Measurements from ENCODE around the gene PSENEN. TPM values are rescaled to one million over a fixed set of nuclear protein-coding genes. Genes with fewer than 3 reads are reported as not detected.
A peak's percentile ranks its signal among the peaks of the same experiment; 100 is the strongest.

The PSENEN gene
- total and polyA plus RNA-seq, 4 donors = 32.4 to 59.2 (median 35.0) TPM

- Histone ChIP-seq H3K27me3 (ENCODE audit: control insufficient read depth in 1 of 2, insufficient read depth in 2 of 2, low read length in 1 of 2) (no peaks in the 10 kb centered on the region), H3K4me1 (ENCODE audit: control insufficient read depth in 1 of 2, insufficient read depth in 2 of 2, low read length in 2 of 2) (no peaks in the 10 kb centered on the region), H3K4me3 (ENCODE audit: low read length in 2 of 2) (peak within 1 kb of the TSS; percentile 40 to 55), H3K27ac (ENCODE audit: low read depth in 1 of 2, low read length in 2 of 2) (peak within 1 kb of the TSS; percentile 86 to 97), H3K9me3 (ENCODE audit: control insufficient read depth, low read length) (no peaks in the 10 kb centered on the region), H3K36me3 (ENCODE audit: control insufficient read depth in 1 of 2, insufficient read depth in 2 of 2, low read length in 1 of 2) (peaks cover 0 to 3% of the 10 kb centered on the region in 2 donors)
- peak; percentile 65 for ATAC-seq (ENCODE audit: low FRiP score)
- DNase-seq = peak; percentile 83 to 94
- intact Hi-C loops (cut with DNase I) = no loop called here
- 2% methylated on average over 39 to 52 of the region's 52 CpGs for WGBS, 2 donors
Measured at GRCh38 chr19:35756377-35757230, 11.2 kb downstream of the PSENEN start, which contains the start of gene HSPB6. HSPB6 (minus strand) TSS chr19:35757029; CDS start chr19:35757008, 21 bp downstream.

GRCh38 chr19:35757231-35757748, 11.8 kb downstream of the PSENEN start:
- Histone ChIP-seq H3K9me3 (ENCODE audit: control insufficient read depth, low read length) (no peaks in the 10 kb centered on the region), H3K4me3 (ENCODE audit: low read length in 2 of 2) (no peak overlapping the region), H3K4me1 (ENCODE audit: control insufficient read depth in 1 of 2, insufficient read depth in 2 of 2, low read length in 2 of 2) (no peaks in the 10 kb centered on the region), H3K36me3 (ENCODE audit: control insufficient read depth in 1 of 2, insufficient read depth in 2 of 2, low read length in 1 of 2) (peaks cover 0 to 3% of the 10 kb centered on the region in 2 donors), H3K27me3 (ENCODE audit: control insufficient read depth in 1 of 2, insufficient read depth in 2 of 2, low read length in 1 of 2) (no peaks in the 10 kb centered on the region), H3K27ac (ENCODE audit: low read depth in 1 of 2, low read length in 2 of 2) (peak overlapping the region; percentile 86 to 97)
- peak; percentile 93 to 94 for DNase-seq
- intact Hi-C loops (cut with DNase I) = no loop called here
- 0 to 2% methylated on average over 19 of the region's 19 CpGs for WGBS, 2 donors
- ATAC-seq (ENCODE audit: low FRiP score) = peak; percentile 85

GRCh38 chr19:35757749-35758608, 12.5 kb downstream of the PSENEN start, which contains the start of gene PROSER3:
PROSER3 (plus strand) TSS chr19:35758176; CDS start chr19:35758216, 40 bp downstream.
- 0% methylated on average over 51 to 53 of the region's 53 CpGs for WGBS, 2 donors
- ATAC-seq (ENCODE audit: low FRiP score) (peak; percentile 92), DNase-seq (peak; percentile 99)
- peak within 1 kb of the TSS; percentile 86 to 97 for H3K27ac ChIP-seq (ENCODE audit: low read depth in 1 of 2, low read length in 2 of 2)
- H3K4me1 ChIP-seq (ENCODE audit: control insufficient read depth in 1 of 2, insufficient read depth in 2 of 2, low read length in 2 of 2) = no peaks in the 10 kb centered on the region
- H3K36me3 ChIP-seq (ENCODE audit: control insufficient read depth in 1 of 2, insufficient read depth in 2 of 2, low read length in 1 of 2) = no peaks in the 10 kb centered on the region
- peak within 1 kb of the TSS; percentile 64 to 91 for H3K4me3 ChIP-seq (ENCODE audit: low read length in 2 of 2)
- no peaks in the 10 kb centered on the region for H3K27me3 ChIP-seq (ENCODE audit: control insufficient read depth in 1 of 2, insufficient read depth in 2 of 2, low read length in 1 of 2)
- intact Hi-C loops (cut with DNase I) = no loop called here
- no peaks in the 10 kb centered on the region for H3K9me3 ChIP-seq (ENCODE audit: control insufficient read depth, low read length)

DNA sequence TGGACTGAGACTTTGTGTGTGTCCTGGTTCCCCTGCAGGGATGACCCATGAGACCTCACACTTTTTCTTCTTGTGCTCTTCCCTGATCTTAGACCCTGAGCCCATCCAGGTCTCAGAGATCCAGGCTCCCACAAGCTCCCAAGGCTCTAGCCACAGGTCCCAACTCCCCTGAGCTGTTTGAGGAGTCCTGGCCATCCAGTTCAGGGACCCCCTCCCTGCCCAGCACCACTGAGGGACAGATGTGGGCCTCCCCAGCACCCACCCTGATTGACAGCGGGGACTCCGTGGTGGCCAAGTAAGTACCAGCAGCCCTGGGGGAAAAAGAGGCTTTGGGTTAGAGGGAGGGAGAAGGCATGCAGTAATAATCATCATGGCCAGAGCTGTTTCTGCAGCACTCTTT, 14.2 kb downstream of the PSENEN start:
- intact Hi-C loops (cut with DNase I) = no loop called here
- ATAC-seq (ENCODE audit: low FRiP score) (no peak), DNase-seq (peak in 1 of 2 donors; percentile 73)
- H3K9me3 ChIP-seq (ENCODE audit: control insufficient read depth, low read length) = no peaks in the 10 kb centered on the region
- H3K27ac ChIP-seq (ENCODE audit: low read depth in 1 of 2, low read length in 2 of 2) = no peak overlapping the region
- no peak overlapping the region for H3K4me3 ChIP-seq (ENCODE audit: low read length in 2 of 2)
- no peaks in the 10 kb centered on the region for H3K36me3 ChIP-seq (ENCODE audit: control insufficient read depth in 1 of 2, insufficient read depth in 2 of 2, low read length in 1 of 2)
- no peaks in the 10 kb centered on the region for H3K27me3 ChIP-seq (ENCODE audit: control insufficient read depth in 1 of 2, insufficient read depth in 2 of 2, low read length in 1 of 2)
- H3K4me1 ChIP-seq (ENCODE audit: control insufficient read depth in 1 of 2, insufficient read depth in 2 of 2, low read length in 2 of 2) = no peaks in the 10 kb centered on the region
- 85 to 93% methylated on average over 2 of the region's 2 CpGs for WGBS, 2 donors

DNA sequence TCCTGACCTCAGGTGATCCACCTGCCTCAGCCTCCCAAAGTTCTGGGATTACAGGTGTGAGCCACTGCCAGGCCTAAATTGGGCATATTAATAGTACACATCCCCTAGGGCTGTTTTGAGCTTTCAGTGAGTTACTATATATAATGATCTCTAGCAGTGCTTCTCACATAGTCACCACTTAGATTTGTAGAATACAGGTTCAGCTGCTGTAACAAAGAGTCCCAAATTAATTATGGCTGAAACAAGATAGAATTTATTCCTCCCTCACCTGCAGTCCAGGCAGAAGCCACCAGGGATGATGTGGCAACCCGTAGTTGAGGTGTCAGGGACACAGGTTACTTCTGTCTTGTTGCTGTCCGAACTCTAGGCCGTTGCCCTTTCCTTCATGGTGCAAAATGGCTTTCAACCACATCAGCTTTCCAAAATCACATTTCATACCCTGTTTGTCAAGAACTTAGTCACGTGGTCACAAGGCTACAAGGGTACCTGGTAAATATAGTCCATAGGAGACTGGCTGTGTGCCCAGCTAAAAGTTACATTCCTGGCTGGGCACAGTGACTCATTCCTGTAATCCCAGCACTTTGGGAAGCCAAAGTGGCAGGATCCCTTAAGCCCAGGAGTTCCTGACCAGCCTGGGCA, 15.4 kb downstream of the PSENEN start:
- Histone ChIP-seq H3K4me3 (ENCODE audit: low read length in 2 of 2) (no peak overlapping the region), H3K9me3 (ENCODE audit: control insufficient read depth, low read length) (no peaks in the 10 kb centered on the region), H3K4me1 (ENCODE audit: control insufficient read depth in 1 of 2, insufficient read depth in 2 of 2, low read length in 2 of 2) (no peaks in the 10 kb centered on the region), H3K27ac (ENCODE audit: low read depth in 1 of 2, low read length in 2 of 2) (no peak overlapping the region), H3K27me3 (ENCODE audit: control insufficient read depth in 1 of 2, insufficient read depth in 2 of 2, low read length in 1 of 2) (no peaks in the 10 kb centered on the region), H3K36me3 (ENCODE audit: control insufficient read depth in 1 of 2, insufficient read depth in 2 of 2, low read length in 1 of 2) (no peaks in the 10 kb centered on the region)
- ATAC-seq (ENCODE audit: low FRiP score) (no peak), DNase-seq (no peak)
- intact Hi-C loops (cut with DNase I) = no loop called here
- WGBS, 2 donors = 74 to 79% methylated on average over 4 of the region's 4 CpGs

DNA sequence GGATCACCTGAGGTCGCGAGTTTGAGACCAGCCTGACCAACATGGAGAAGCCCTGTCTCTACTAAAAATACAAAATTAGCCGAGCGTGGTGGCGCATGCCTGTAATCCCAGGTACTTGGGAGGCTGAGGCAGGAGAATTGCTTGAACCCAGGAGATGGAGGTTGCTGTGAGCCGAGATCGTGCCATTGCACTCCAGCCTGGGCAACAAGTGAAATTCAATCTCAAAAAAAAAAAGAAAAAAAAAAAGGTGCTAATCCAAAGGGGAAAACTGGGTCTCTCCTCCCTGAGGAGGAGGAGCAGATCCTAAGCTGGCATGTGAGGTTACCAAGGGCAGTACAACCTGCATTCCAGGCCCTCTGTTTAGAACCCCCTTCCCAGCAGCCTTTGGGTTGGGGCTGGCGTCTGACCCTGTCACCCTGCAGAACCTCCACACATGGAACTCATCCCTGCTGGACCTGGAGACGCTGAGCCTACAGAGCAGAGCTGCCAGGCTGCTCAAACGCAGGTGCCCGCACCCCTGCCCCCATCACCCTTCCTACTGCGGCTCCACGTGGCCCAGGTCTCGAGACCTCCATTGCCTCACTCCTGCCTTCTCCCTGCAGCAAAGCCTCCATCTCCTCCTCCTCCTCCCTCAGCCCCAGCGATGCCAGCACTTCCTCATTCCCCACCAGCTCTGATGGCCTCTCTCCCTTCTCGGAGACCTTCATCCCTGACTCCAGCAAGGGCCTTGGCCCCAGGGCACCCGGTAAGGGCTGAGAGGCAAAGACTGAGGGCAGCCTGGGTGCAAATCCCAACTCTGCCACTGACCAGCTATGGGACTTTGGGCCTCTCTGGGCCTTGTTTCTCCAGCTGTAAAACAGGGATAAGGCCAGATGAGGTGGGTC, 19.2 kb downstream of the PSENEN start:
- WGBS, 2 donors = 92 to 94% methylated on average over 17 of the region's 17 CpGs
- H3K4me1 ChIP-seq (ENCODE audit: control insufficient read depth in 1 of 2, insufficient read depth in 2 of 2, low read length in 2 of 2) = no peaks in the 10 kb centered on the region
- no peak overlapping the region for H3K27ac ChIP-seq (ENCODE audit: low read depth in 1 of 2, low read length in 2 of 2)
- DNase-seq = no peak
- no peaks in the 10 kb centered on the region for H3K27me3 ChIP-seq (ENCODE audit: control insufficient read depth in 1 of 2, insufficient read depth in 2 of 2, low read length in 1 of 2)
- H3K9me3 ChIP-seq (ENCODE audit: control insufficient read depth, low read length) = no peaks in the 10 kb centered on the region
- no peaks in the 10 kb centered on the region for H3K36me3 ChIP-seq (ENCODE audit: control insufficient read depth in 1 of 2, insufficient read depth in 2 of 2, low read length in 1 of 2)
- H3K4me3 ChIP-seq (ENCODE audit: low read length in 2 of 2) = no peak overlapping the region
- no peak for ATAC-seq (ENCODE audit: low FRiP score)
- intact Hi-C loops (cut with DNase I) = no loop called here

DNA sequence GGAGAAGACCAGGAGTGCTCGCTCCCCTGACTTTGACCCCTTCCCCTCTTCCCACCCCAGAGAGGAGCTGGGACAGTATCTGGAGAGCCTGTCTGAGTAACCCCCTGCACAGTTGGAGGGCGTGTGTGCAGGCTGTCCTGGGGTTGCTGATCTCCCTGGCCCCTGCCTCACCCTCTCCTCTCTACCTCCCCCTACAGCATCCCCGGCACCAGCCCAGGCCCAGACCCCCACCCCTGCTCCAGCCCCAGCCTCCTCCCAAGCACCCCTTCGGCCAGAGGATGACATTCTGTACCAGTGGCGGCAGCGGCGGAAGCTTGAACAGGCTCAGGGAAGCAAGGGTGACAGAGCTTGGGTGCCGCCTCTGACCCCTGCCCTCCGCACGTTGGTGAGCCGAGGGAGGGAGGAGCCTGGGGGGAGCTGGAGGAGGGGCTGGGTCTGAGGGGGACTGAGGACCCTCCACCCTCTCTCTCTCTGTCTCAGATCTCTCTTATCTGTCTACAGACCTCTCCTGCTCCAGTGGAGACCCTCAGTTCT, 21.2 kb downstream of the PSENEN start:
- H3K4me1 ChIP-seq (ENCODE audit: control insufficient read depth in 1 of 2, insufficient read depth in 2 of 2, low read length in 2 of 2) = no peaks in the 10 kb centered on the region
- no peaks in the 10 kb centered on the region for H3K27me3 ChIP-seq (ENCODE audit: control insufficient read depth in 1 of 2, insufficient read depth in 2 of 2, low read length in 1 of 2)
- H3K9me3 ChIP-seq (ENCODE audit: control insufficient read depth, low read length) = no peaks in the 10 kb centered on the region
- no peak overlapping the region for H3K27ac ChIP-seq (ENCODE audit: low read depth in 1 of 2, low read length in 2 of 2)
- ATAC-seq (ENCODE audit: low FRiP score) = no peak
- 82 to 86% methylated on average over 10 to 11 of the region's 11 CpGs for WGBS, 2 donors
- intact Hi-C loops (cut with DNase I) = no loop called here
- DNase-seq = no peak
- no peaks in the 10 kb centered on the region for H3K36me3 ChIP-seq (ENCODE audit: control insufficient read depth in 1 of 2, insufficient read depth in 2 of 2, low read length in 1 of 2)
- H3K4me3 ChIP-seq (ENCODE audit: low read length in 2 of 2) = no peak overlapping the region
